NCI-H460 (cell line): ENCODE data around the gene ST3GAL4. TPM values are rescaled to one million over a fixed set of nuclear protein-coding genes. Genes with fewer than 3 reads are reported as not detected.

Source experiments
- DNase-seq: peaks from one replicate; pipeline ENCODE4 v3.0.0-alpha.2; 2016; ENCODE audit warnings: low read depth; ENCODE audit errors: extremely low read depth
- total RNA-seq: library from RNA; depleted of rRNA; stranded (reverse); fragments of >200 nt; shearing (Covaris generic); gene quantifications from 2 replicates; pipeline ENCODE4 v1.2.3, GENCODE V29; 2014

ST3GAL4 gene
- total RNA-seq, 1 experiment from 2014 or later = 31.3 TPM

DNA sequence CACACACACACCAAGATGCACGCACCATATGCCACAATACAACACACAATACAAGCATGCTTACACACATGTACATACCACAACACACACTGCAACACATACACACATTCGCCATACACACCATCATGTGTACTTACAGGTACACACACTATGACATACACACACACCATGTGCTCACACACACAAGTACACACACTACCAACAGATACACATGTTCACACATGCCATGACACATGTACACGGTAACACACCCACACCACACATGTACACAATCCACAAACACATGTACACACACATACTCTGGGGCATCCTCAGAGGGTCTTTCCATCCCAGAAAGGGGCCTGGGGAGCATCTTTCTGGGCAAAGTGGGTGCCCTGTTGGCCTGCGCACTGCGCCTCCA is 82.2 kb downstream of the ST3GAL4 start:
- DNase-seq = no peak

DNA sequence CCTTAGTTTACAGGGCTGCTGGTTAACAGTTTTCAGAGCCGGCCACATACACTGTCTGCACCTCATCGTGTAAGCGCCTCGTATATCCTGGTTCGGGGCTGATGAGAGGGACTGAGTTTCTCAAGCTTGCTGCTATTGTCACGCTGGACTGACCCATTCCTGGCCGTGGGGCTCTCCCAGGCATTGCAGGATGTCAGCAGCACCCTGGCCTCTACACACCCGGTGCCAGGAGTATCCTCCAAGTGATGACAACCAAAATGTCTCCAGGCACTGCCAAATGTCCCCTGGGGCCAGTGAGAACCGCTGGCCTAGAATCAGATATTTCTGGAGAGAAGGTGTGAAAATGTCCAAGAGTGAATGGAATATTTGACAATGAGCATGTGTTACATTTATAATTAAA is 82.8 kb downstream of the ST3GAL4 start:
- no peak for DNase-seq

DNA sequence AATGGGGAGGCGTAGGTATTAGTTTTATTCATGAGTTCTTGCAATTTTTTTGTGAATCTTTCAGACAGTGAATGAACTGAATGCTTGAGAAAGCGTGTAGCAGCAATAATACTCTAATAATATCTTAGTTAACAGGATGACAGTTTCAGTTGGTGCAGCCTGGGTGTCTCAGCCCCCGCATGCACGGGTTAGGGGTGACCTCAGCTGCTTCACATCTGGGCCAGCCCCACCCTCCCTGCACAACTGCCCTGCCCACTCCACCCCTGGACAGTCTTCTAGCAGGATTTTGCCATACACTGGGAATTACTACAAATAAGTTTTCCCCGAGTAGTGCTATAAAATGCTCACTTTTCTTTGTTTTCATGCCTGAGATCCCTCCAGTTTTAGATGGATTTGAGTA is 83.2 kb downstream of the ST3GAL4 start:
- no peak for DNase-seq

DNA sequence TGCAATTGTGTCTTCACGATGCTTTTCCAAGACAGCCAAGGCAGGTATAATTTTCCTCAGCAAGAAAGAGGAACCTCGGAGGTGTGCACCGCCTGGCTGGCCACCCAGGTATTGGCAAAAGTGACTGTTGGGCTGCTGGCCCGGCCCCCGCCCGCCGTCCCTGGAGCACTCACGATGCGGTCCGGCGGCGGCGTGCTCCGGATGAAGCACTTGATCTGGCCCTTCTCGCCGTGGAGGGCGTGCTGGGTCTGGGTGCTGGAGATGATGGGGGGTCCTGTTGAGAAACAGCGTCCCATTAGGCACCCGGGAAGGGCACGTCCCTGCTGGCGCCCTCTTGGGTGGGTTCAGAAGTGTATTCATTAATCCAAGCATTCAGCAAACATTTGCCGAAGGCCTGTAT is 84.8 kb downstream of the ST3GAL4 start:
- DNase-seq = no peak

DNA sequence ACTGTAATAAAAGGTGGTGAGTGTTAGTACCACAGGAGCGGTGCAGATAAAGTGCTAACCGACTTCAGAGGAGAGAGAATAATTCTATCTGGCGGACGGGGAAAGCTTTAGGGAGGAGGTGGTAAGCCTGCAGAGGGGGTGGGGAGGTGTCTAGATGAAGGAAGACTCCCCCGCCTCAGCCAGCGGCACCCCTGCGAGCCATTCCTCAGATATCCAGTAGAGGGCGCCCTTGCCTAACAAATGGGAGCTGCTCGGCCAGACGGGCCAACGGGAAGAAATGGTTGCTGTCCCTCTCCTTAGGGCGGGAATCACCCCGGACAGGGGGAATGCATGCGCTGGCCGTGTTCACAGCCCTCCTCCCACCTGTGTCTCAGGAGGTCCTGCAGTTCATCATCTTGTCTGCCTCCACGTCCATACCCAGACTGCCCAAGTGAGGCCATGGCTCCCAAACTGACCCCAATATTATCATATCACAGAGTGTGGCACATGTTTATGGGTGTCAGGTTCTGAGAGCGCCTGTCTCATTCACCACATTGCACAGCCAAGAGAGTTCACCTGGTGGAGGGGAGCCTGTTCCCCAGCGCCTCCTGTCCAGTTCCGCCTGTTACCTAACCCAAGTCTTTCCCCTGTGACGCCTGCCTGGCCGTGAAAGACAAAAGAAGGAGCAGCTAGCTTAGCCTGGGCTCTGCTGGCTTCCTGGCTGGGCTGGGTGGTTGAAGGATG is 85.5 kb downstream of the ST3GAL4 start:
- DNase-seq = peak; percentile 64

DNA sequence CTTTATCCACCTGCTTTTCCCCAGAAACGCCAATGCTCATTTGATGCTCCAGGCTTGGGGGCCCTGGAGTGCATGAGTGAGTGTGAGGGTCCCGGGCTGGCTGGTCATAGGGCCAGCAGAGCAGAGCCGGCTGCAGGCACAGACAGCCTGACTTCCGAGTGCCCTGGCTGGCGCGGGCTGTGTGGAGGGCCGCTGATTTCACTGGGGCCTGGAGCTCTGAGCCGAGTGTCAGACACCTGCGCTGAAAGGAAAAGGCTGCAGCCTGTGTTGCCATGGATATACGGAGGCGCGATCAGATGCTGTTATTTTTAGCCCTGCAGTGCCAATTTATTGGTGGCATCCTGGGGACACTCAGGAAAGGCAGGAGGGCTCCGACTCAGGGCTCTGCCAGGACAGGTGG is 87.6 kb downstream of the ST3GAL4 start:
- no peak for DNase-seq

DNA sequence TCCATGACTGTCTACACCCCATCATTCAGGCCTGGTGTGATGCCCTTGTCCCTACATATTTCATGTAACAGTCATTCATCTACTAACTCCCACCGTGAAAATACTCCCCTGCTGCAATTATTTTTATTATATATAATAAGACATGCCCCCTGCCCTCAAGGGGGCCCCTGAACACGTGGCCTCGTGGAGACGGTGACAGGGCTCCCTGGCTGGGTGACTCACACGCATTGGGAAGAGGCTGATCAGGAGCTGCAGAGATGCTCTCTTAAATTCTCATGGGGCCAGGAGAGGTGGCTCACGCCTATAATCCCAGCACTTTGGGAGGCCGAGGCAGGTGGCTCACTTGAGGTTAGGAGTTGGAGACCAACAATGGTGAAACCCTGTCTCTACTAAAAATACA is 88.6 kb downstream of the ST3GAL4 start:
- DNase-seq = no peak

DNA sequence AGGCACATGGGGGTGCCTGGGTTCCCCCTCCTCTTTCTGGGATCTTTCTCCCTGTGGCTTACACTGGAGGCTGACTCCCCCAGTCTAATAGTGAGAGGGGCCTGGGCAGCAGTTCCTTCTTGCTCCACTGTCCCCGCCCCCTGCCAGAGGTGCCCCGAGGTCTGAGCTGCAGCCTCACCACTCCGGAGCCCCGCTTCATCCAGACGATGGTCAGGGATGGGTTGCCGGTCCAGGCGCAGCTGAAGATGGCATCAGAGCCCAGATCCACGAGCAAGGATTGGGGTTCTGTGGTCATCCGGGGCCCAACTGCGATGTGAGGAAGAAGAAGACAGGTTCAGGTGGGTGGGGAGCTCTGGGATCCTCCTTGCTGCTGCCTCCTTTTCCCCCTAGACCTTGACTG is 91.1 kb downstream of the ST3GAL4 start:
- no peak for DNase-seq

DNA sequence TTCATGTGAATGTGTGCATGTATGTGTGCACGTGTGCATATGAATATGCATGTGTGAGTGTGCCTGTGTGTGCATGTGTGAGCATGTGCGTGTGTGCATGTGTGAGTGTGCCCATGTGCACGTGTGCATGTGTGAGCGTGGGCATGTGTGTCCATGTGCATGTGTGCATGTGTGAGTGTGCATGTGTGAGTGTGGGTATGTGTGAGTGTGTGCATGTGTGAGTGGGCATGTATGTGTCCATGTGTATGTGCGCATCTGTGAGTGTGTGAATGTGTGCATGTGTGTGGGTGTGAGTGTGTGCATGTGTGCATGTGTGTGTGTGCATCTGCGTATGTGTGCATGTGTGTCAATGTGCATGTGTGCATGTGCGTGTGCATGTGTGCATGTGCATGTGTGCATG is 94.7 kb downstream of the ST3GAL4 start:
- no peak for DNase-seq

DNA sequence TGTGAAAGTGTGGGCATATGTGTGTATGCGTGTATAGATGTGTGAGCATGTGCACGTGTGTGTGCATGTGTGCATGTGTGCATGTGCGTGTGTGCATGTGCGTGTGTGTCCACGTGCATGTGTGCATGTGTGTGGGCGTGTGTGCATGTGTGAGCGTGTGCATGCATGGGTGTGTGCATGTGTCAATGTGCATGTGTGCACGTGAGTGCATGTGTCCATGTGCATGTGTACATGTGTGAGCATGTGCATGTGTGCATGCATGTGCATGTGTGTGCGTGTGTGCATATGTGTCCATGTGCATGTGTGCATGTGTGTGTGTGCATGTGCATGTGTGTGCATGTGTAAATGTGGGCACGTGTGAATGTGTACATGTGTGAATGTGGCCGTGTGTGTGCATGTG is 95.3 kb downstream of the ST3GAL4 start:
- DNase-seq = no peak

DNA sequence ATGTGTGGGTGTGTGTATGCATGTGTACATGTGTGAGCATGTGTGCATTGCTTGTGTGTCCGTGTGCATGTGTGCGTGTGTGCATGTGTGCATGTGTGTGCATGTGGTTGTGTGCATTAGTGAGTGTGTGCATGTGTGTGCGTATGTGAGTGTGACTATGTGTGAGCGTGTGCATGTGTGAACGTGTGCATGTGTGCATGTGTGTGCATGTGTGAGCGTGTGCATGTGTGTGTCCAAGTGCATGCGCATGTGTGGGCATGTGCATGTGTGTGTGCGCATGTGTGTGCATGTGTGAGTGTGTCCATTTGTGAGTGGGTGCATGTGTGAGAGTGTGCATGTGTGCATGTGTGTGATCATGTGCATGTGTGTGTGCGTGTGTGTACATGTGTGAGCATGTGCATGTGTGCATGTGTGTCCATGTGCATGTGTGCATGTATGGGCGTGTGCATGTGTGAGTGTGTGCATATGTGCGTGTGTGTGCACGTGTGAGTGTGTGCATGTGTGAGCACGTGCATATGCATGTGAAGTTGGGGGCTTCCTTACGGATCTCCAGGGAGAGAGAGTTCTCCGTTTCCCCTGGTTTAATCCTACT is 95.8 kb downstream of the ST3GAL4 start:
- no peak for DNase-seq

DNA sequence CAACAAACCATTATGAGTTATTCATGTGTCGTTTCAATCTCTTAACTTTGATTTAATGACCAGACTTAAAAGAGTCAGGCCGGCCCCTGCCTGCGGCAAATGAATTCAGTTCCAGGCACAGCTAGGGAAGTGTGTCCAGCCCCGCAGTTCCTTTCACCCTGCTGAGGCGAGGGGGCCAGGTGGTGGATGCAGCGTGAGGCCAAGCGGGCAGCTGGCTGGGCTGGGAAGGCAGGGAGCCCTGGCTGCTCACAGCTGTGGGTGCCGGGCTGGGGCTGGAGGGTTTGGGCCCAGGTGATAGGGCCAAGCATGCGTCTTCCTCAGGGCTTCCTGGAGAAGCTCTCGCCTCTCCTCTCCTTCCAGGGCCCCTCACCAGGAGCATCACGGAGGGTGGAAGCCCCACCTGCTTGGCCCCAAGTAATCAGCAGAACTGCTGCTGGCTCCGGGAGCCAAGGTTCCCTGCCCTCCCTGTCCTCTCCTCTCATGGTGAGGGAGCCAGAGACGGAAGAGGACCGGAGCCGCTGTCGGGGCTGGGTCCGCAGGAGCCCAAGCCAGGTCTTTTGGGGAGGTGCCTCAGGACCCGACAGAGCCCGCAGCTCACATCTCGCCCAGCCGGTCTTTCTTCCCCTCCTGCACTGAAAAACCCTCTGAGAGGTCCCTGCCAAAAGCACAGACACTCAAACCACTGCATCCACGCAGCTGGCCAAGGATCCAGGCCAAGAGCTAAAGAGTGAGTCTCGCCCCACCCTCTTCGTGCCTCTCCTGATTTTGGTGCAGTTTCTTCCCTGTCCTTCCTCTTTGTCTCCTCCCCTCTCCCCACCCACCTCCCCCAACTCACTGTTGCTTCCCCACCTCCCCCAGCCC is 97.0 kb downstream of the ST3GAL4 start:
- DNase-seq = no peak

DNA sequence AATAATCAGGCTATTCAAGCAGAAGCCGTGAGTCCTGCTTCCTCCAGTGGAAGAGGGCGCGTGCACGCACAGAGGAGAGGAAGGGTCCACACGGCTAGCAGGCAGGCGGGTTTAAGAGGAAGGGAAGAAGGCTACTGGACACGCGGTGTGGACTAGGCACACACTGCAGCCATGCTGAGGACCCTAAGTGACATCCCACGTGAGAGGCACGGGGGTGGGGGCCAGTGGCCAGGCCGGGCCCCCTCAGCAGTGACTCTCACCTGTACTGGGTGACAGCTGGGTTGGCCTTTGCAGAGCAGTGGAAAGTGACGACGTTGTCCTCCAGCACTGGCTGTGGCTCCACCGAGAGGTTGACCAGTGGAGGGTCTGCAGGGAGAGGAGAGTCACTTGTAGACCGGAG is 100.6 kb downstream of the ST3GAL4 start:
- DNase-seq = no peak

DNA sequence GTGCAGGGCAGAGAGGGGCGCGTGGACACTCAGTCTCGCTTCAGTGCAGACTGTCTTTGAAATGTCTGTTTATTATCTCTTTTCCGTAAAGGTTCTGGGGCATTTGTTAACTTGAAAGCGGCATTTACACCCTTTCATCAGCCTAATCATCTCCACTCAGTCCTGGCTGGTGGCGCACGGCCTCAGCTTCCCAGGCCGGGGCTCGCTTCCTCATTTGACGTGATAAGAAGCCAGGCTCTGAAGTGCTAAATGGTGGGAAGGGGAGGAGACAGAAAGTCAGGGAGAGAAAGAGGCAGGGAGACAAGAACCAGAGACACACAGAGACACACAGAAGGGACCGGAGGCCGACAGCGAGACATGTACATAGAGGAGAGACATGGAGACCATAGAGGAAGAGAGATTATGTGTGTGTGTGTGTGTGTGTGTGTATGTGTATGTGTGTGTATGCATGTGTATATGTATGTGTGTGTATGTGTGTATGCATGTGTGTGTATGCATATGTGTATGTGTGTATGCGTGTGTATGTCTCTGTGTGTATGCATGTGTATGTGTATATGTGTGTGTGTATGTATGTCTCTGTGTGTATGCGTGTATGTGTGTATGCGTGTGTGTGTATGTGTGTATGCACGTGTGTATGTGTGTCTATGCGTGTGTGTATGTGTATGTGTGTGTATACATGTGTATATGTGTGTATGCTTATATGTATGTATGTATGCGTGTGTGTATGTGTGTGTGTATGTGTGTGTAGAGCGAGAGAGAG is 101.5 kb downstream of the ST3GAL4 start:
- no peak for DNase-seq

DNA sequence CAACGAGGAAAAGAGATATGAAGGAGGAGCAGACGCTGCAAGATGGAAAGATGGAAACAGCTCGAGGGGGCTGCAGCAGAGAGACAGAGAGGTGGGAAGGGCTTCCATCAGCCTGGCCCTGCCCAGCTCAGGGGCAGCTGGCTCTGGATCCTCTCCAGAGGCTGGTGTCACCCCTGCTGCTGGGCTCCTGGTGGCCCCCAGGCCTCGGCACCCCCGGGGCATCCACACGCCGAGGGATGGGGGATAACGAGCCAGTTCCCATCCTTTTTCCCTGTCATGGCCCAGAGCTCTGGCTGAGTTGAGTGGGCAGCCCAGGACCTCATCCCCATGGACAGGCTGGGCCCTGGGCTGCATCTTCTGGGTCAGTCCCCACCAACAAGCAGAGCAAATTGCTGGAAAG is 102.3 kb downstream of the ST3GAL4 start:
- DNase-seq = no peak

DNA sequence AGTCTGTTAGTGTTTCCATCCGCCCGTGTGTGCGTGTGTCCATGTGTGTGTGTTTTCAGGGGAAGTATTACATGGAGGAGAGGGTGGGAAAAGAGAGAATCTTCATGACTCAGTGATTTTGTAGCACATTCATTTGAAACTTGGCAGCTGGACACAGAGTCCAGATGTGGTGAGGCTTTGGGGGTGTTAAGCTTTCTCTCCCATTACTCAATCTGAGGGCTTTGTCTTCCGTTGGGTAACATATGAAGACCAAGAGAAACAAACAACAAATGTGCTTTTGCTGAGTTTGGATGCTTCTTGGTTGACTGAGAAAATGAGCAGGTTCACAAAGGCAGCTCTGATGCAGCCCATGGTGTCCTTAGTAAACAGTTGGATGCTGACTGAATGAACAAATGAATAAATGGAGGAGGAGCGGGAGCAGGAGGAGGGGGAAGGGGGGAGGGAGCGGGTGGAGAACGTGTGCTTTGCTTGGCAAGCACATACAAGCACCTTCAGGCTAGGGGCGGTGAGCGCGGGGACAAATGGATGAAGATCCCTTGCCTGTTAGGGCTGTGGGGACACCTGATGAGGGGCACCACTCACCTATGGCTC is 104.3 kb downstream of the ST3GAL4 start:
- DNase-seq = no peak

DNA sequence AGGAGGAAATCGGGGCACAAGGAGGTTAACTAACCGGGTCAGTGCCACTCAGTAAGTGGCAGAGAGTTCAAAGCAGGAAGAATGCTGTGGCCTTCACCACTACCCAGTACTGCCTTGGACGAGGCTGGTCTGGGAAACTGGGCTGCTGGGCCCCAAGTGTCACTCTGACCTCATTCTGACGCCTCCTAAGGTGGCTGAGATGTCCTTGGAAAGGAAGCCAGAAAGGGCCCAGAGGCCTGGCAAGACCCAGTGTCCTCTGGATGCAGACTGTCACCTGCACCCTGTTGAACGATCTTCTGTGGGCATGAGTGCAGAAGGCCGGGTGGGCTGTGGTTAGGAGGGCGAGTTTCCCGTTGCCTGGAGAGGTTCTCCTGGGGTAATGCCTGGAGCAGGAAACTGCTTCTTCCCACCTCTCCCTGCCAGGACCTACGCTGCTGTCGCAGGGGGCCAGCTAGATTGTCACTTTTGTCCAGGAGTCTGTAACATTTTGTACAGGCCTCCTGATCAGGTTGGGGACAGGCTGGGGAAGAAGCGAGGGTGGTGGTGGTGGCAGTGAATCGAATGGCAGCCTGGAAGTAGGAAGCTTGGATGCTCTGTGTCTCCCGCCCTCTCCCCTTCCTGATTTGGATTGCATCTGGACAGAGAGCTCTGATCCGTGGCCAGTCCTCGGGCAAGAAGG is 105.1 kb downstream of the ST3GAL4 start:
- DNase-seq = no peak

DNA sequence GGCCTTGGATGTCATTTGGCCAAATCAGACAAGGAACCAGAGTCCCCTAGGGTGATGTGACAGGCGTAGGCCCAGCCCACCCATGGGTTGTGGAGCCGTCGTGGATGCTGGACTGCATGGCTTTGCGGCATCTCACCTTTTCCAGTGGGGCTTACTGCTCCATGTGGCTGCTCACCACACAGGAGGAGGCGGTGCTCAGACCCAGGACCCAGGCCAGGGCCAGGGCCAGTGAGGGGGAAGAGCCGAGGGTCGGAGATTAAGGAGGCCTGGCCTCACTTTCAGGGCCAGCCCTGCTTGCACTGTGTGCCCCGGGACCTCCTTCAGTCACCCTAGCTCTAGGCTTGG is 105.6 kb downstream of the ST3GAL4 start:
- DNase-seq = no peak

DNA sequence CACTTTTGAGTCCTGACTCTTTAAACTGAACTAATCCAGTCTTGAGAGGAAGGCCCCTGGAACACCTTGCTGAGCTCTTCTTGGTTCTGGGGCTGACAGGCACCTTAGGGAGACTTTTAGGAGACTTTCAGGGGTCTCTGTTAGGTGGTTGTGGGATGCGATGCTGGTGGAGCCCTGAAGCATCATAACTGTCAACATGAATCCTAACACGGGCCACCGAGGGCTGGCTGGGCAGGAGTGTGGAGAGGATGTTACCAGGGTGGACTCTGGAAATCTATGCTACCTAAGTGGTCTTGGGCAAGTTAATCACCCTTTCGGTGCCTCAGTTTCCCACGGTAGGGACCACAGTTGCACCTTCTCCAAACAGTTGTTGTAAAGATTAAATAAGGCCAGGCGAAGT is 106.5 kb downstream of the ST3GAL4 start:
- no peak for DNase-seq

DNA sequence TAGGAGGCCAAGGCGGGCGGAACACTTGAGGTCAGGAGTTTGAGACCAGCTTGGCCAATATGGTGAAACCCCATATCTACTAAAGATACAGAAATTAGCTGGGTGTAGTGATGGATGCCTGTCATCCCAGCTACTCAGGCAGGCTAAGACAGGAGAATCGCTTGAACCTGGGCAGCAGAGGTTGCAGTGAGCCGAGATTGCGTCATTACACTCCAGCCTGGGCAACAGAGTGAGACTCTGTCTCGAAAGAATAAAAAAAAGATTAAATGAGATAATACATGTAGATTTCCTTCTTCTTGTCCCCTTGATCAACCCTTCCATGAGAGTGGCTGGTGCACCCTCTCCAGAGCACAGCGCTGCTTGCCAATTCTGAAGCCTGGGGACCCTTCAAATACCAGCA is 106.9 kb downstream of the ST3GAL4 start:
- DNase-seq = no peak
